Thymus (tissue), 11 donors: ENCODE data around the gene PTMA. TPM values are rescaled to one million over a fixed set of nuclear protein-coding genes. Genes with fewer than 3 reads are reported as not detected.

Experiments used
- DNase-seq, 9 donors: peaks; one replicate each; pipeline ENCODE4 v3.0.0-alpha.2; 2013; ENCODE audit warnings: low spot score in 9 of 9, low read depth in 6 of 9, missing footprints in 1 of 9
- H3K27ac ChIP-seq, 2 donors: one replicate each; pipeline ENCODE4 v1.5.1; 2013; ENCODE audit warnings: control low read depth in 1 of 2, low read depth in 1 of 2, low read length in 1 of 2, mild to moderate bottlenecking in 1 of 2, moderate library complexity in 1 of 2
- H3K27me3 ChIP-seq, 2 donors: one replicate each; pipeline ENCODE4 v1.5.1; 2013; ENCODE audit warnings: low read length in 1 of 2; ENCODE audit not compliant: control insufficient read depth in 2 of 2, insufficient read depth in 1 of 2
- H3K36me3 ChIP-seq, 2 donors: one replicate each; pipeline ENCODE4 v1.5.1; 2013; ENCODE audit warnings: low read length in 1 of 2, mild to moderate bottlenecking in 1 of 2, moderate library complexity in 1 of 2; ENCODE audit not compliant: control insufficient read depth in 2 of 2, insufficient read depth in 2 of 2
- H3K4me1 ChIP-seq, 2 donors: one replicate each; pipeline ENCODE4 v1.5.1; 2013; ENCODE audit warnings: low read length in 2 of 2; ENCODE audit not compliant: control insufficient read depth in 2 of 2, insufficient read depth in 2 of 2
- H3K4me3 ChIP-seq, 2 donors: one replicate each; pipeline ENCODE4 v1.5.1; 2013; ENCODE audit warnings: low read length in 2 of 2, control low read depth in 1 of 2, mild to moderate bottlenecking in 1 of 2
- H3K9me3 ChIP-seq, 2 donors: one replicate each; pipeline ENCODE4 v1.5.1; 2013; ENCODE audit warnings: low read length in 1 of 2, mild to moderate bottlenecking in 1 of 2; ENCODE audit not compliant: control insufficient read depth in 2 of 2, insufficient read depth in 1 of 2
- WGBS: extraction: QIAGEN DNeasy Blood & Tissue Kit; methylation state at CpG from one replicate; pipeline ENCODE4 v1.1.7; 2013; 5-methylcytosine and 5-hydroxymethylcytosine counted together
- polyA plus RNA-seq: library from polyadenylated mRNA; stranded (reverse); fragments of 200-250 nt; gene quantifications from one replicate; pipeline ENCODE4 v1.2.3, GENCODE V29; 2013
- total RNA-seq: library from RNA; stranded (reverse); fragments of 120-200 nt; gene quantifications from one replicate; pipeline ENCODE4 v1.2.4, GENCODE V29; 2013
- donor health status: healthy.

PTMA gene
- total and polyA plus RNA-seq, 2 donors: 2,183 to 3,368 TPM

GRCh38 chr2:231761735-231762134, 53.4 kb downstream of the PTMA start:
- H3K4me3 ChIP-seq: no peak overlapping the region
- H3K9me3 ChIP-seq: no peaks in the 10 kb centered on the region
- H3K36me3 ChIP-seq: no peaks in the 10 kb centered on the region
- no peak overlapping the region for H3K27ac ChIP-seq
- no peak for DNase-seq
- WGBS: 95% methylated on average over 2 of the region's 2 CpGs
- no peaks in the 10 kb centered on the region for H3K27me3 ChIP-seq
- peaks cover 14 to 19% of the 10 kb centered on the region in 2 donors for H3K4me1 ChIP-seq

Other genes starting within 250 kb of the PTMA start
- 185 TPM for gene NCL, start 244.0 kb upstream of the PTMA start, total RNA-seq
- 177 TPM for gene NCL, start 244.0 kb upstream of the PTMA start, polyA plus RNA-seq
- gene NMUR1, start 178.1 kb upstream of the PTMA start, total RNA-seq: 0.05 TPM
- gene NMUR1, start 178.1 kb upstream of the PTMA start, polyA plus RNA-seq: 0.11 TPM
- not detected for gene TEX44, start 115.7 kb upstream of the PTMA start, total RNA-seq
- 0.02 TPM for gene TEX44, start 115.7 kb upstream of the PTMA start, polyA plus RNA-seq
- gene PDE6D, start 72.8 kb downstream of the PTMA start, total RNA-seq: 46.2 TPM
- 44.2 TPM for gene PDE6D, start 72.8 kb downstream of the PTMA start, polyA plus RNA-seq
- gene COPS7B, start 77.9 kb downstream of the PTMA start, total RNA-seq: 18.6 TPM
- 29.0 TPM for gene COPS7B, start 77.9 kb downstream of the PTMA start, polyA plus RNA-seq
- 8.5 TPM for gene NPPC, start 217.9 kb downstream of the PTMA start, total RNA-seq
- 2.3 TPM for gene NPPC, start 217.9 kb downstream of the PTMA start, polyA plus RNA-seq